Keratinocyte (primary cell): Measurements from ENCODE around the gene BGN. TPM values are rescaled to one million over a fixed set of nuclear protein-coding genes. Genes with fewer than 3 reads are reported as not detected.

ENCODE experiments used
- DNase-seq: peaks from one replicate; pipeline ENCODE4 v3.0.0-alpha.2; 2011; ENCODE audit warnings: low read depth, missing footprints, low spot score
- FAIRE-seq: peaks from 2 replicates; lab custom pipeline; 2011; peaks lifted over from hg19 to GRCh38; lab: Jason Lieb, UNC
- H2AFZ ChIP-seq: 2 replicates; pipeline ENCODE4 v1.6.0; 2012; ENCODE audit warnings: low read length, control low read depth, inconsistent platforms; ENCODE audit not compliant: control insufficient read depth
- H3K27ac ChIP-seq: 2 replicates; pipeline ENCODE4 v1.5.1; 2011; ENCODE audit warnings: low read length; ENCODE audit not compliant: control insufficient read depth, insufficient read depth
- H3K27me3 ChIP-seq: 3 replicates; pipeline ENCODE4 v1.6.0; 2011; ENCODE audit warnings: low read length; ENCODE audit not compliant: control insufficient read depth, insufficient read depth; ENCODE audit errors: extremely low read depth
- H3K36me3 ChIP-seq, 2 experiments: 2 replicates in 1 of 2; 3 replicates in 1 of 2; pipeline ENCODE4 v1.5.1; 2011; ENCODE audit warnings: low read length in 2 of 2, mild to moderate bottlenecking in 1 of 2; ENCODE audit not compliant: control insufficient read depth in 2 of 2, insufficient read depth in 2 of 2; ENCODE audit errors: extremely low read depth in 1 of 2
- H3K4me1 ChIP-seq: 3 replicates; pipeline ENCODE4 v1.5.1; 2011; ENCODE audit warnings: low read length; ENCODE audit not compliant: control insufficient read depth, insufficient read depth; ENCODE audit errors: extremely low read depth
- H3K4me2 ChIP-seq: 3 replicates; pipeline ENCODE4 v1.6.0; 2011; ENCODE audit warnings: low read depth, low read length; ENCODE audit not compliant: control insufficient read depth, insufficient read depth; ENCODE audit errors: extremely low read depth
- H3K4me3 ChIP-seq, 3 experiments: fragments of 200-600 bp in 1 of 3; sonication (generic) in 1 of 3; 2 replicates in 2 of 3; 3 replicates in 1 of 3; pipeline ENCODE4 v1.5.1; 2011 to 2016; ENCODE audit warnings: low read length in 3 of 3, mild to moderate bottlenecking in 3 of 3, control low read depth in 2 of 3, inconsistent platforms in 1 of 3, low read depth in 1 of 3, mixed read lengths in 1 of 3, mixed run types in 1 of 3, moderate library complexity in 1 of 3; ENCODE audit not compliant: control insufficient read depth in 2 of 3, insufficient read depth in 2 of 3; ENCODE audit errors: extremely low read depth in 1 of 3
- H3K79me2 ChIP-seq: 2 replicates; pipeline ENCODE4 v1.6.0; 2012; ENCODE audit warnings: low read length; ENCODE audit not compliant: control insufficient read depth, insufficient read depth
- H3K9ac ChIP-seq: 3 replicates; pipeline ENCODE4 v1.6.0; 2011; ENCODE audit warnings: low read length; ENCODE audit not compliant: control insufficient read depth, insufficient read depth; ENCODE audit errors: extremely low read depth
- H3K9me1 ChIP-seq: 3 replicates; pipeline ENCODE4 v1.6.0; 2011; ENCODE audit warnings: low read length; ENCODE audit not compliant: control insufficient read depth, insufficient read depth; ENCODE audit errors: extremely low read depth
- H3K9me3 ChIP-seq: 2 replicates; pipeline ENCODE4 v1.5.1; 2012; ENCODE audit warnings: low read depth, low read length; ENCODE audit not compliant: control insufficient read depth
- H4K20me1 ChIP-seq: 3 replicates; pipeline ENCODE4 v1.6.0; 2011; ENCODE audit warnings: low read length; ENCODE audit not compliant: control insufficient read depth, insufficient read depth; ENCODE audit errors: extremely low read depth
- EZH2 ChIP-seq: IDR thresholded peaks from one replicate; pipeline ENCODE4 v1.6.1; 2012; ENCODE audit warnings: inconsistent platforms, mild to moderate bottlenecking, low read length, moderate library complexity
- dilution Hi-C: fragments of 300-500 bp; cut with MboI; formaldehyde crosslinking; loops from one replicate; pipeline ENCODE4 v1.7.0; 2020; ENCODE audit warnings: low sequenced_read_pairs; ENCODE audit not compliant: extremely low pct_ligation_motif_present
- polyA plus RNA-seq, 5 experiments: library from polyadenylated mRNA; depleted of rRNA in 3 of 5; stranded (reverse) in 3 of 5; stranded (forward) in 1 of 5; unstranded in 1 of 5; fragments of >200 nt; gene quantifications; 1 replicate in 1 of 5; 2 replicates in 3 of 5; 3 replicates in 1 of 5; pipeline versions ENCODE4 v1.2.1 to v1.2.3, GENCODE V29; 2011 to 2012; ENCODE audit warnings: missing spikeins in 2 of 5, low read depth in 1 of 5, low replicate concordance in 1 of 5
- TF ChIP-seq, protein P1 (sequence below), 3 experiments: IDR thresholded peaks in 1 of 3; conservative IDR thresholded peaks in 1 of 3; optimal IDR thresholded peaks in 1 of 3; 2 replicates in 2 of 3; 3 replicates in 1 of 3; pipeline versions ENCODE3 to v1.5.1; 2011; ENCODE audit warnings: low read length in 3 of 3, mild to moderate bottlenecking in 3 of 3, moderate library complexity in 2 of 3, control low read depth in 1 of 3, inconsistent platforms in 1 of 3; ENCODE audit not compliant: insufficient read depth in 2 of 3; ENCODE audit errors: extremely low read depth in 1 of 3

Gene BGN
- polyA plus RNA-seq, 1 donor (not counting 4 experiments of a cell fraction or from before 2014, with no cell fraction given): 0.07 TPM

DNA sequence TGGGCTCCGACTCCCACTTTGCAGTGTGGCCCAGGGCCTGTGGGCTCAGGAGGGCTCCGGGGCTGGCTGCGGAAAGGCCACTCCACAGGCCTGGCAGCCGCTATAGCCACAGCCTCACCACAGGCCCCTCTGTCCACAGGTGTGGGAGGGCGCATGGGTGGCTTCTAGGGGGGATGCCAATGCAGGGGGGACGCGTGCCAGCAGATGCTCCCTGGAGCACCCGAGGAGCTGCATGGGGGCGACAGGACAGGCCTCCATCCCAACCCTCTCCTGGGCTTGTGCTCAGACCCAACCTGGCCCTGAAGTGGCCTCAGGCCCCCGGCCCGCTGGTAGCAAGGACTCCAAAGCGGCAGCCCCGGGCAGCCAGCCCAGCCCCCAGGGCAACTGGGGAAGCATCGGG, 8.0 kb downstream of the BGN start:
- Histone ChIP-seq H3K9me1 (no peaks in the 10 kb centered on the region), H3K4me1 (no peaks in the 10 kb centered on the region), H3K27ac (no peak overlapping the region), H2AFZ (no peak overlapping the region), H3K9ac (no peak overlapping the region), H3K4me2 (no peak overlapping the region), H3K27me3 (peaks cover 17% of the 10 kb centered on the region), H3K4me3 (no peak overlapping the region), H4K20me1 (no peaks in the 10 kb centered on the region), H3K79me2 (no peaks in the 10 kb centered on the region), H3K36me3 (no peaks in the 10 kb centered on the region), H3K9me3 (peaks cover 4% of the 10 kb centered on the region)
- no peak for TF ChIP-seq EZH2
- TF ChIP-seq, protein P1, sequence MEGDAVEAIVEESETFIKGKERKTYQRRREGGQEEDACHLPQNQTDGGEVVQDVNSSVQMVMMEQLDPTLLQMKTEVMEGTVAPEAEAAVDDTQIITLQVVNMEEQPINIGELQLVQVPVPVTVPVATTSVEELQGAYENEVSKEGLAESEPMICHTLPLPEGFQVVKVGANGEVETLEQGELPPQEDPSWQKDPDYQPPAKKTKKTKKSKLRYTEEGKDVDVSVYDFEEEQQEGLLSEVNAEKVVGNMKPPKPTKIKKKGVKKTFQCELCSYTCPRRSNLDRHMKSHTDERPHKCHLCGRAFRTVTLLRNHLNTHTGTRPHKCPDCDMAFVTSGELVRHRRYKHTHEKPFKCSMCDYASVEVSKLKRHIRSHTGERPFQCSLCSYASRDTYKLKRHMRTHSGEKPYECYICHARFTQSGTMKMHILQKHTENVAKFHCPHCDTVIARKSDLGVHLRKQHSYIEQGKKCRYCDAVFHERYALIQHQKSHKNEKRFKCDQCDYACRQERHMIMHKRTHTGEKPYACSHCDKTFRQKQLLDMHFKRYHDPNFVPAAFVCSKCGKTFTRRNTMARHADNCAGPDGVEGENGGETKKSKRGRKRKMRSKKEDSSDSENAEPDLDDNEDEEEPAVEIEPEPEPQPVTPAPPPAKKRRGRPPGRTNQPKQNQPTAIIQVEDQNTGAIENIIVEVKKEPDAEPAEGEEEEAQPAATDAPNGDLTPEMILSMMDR (optimal IDR thresholded peaks at IDR 0.05 in 1 of 3, IDR thresholded peaks at IDR 0.05 in 1 of 3, conservative IDR thresholded peaks at IDR 0.05 in 1 of 3; ENCODE audit: extremely low read depth in 1 of 3, insufficient read depth in 2 of 3, low read length in 3 of 3): no peak
- no peak for DNase-seq
- FAIRE-seq: no peak
- dilution Hi-C loops: no loop called here

DNA sequence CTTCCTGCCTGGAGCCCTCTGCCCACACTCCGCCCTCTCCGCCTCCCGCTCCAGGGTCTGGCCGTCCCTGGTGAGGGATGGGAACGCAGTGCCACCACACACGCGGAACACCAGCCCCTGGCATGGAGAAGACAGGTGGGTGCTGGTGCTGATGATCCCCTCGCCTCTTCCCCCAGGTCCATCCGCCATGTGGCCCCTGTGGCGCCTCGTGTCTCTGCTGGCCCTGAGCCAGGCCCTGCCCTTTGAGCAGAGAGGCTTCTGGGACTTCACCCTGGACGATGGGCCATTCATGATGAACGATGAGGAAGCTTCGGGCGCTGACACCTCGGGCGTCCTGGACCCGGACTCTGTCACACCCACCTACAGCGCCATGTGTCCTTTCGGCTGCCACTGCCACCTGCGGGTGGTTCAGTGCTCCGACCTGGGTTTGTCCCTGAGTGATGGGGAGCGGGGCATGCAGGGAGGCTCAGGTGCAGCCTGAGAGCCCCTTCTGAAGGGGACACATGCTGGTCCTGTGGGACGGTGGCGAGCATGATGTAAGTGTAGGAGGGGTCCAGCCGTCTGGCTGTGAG, 9.8 kb downstream of the BGN start:
- dilution Hi-C loops: no loop called here
- Histone ChIP-seq H3K4me1 (no peaks in the 10 kb centered on the region), H3K36me3 (no peaks in the 10 kb centered on the region), H3K9me1 (no peaks in the 10 kb centered on the region), H3K27me3 (peaks cover 14% of the 10 kb centered on the region), H3K4me3 (no peak overlapping the region), H3K9ac (no peak overlapping the region), H2AFZ (no peak overlapping the region), H3K9me3 (peaks cover 4% of the 10 kb centered on the region), H3K79me2 (no peaks in the 10 kb centered on the region), H3K27ac (no peak overlapping the region), H3K4me2 (no peak overlapping the region), H4K20me1 (no peaks in the 10 kb centered on the region)
- no peak for FAIRE-seq
- no peak for TF ChIP-seq EZH2
- TF ChIP-seq, protein P1 (optimal IDR thresholded peaks at IDR 0.05 in 1 of 3, IDR thresholded peaks at IDR 0.05 in 1 of 3, conservative IDR thresholded peaks at IDR 0.05 in 1 of 3; ENCODE audit: extremely low read depth in 1 of 3, insufficient read depth in 2 of 3, low read length in 3 of 3): no peak
- DNase-seq: no peak
